RWPE2 (cell line): ENCODE results near the gene OPN1LW.
"Not testable (repeated sequence)": the region's sequence is repeated elsewhere in the genome, so short reads cannot be mapped to it uniquely, and the experiment has no call there.

Experiments used
- ATAC-seq: fragments of 200-7000 bp; cut with Tn5 transposase; 3 replicates; pipeline ENCODE4 v1.9.1; 2021; ENCODE audit warnings: low read depth
- DNase-seq: peaks from one replicate; pipeline ENCODE4 v3.0.0-alpha.2; 2020; ENCODE audit warnings: low spot score
- H3K27ac ChIP-seq: fragments of 450-650 bp; 2 replicates; pipeline ENCODE4 v1.5.1; 2017; ENCODE audit warnings: mild to moderate bottlenecking; ENCODE audit not compliant: poor library complexity, severe bottlenecking
- H3K27me3 ChIP-seq: fragments of 250-450 bp; sonication (Bioruptor Pico); 2 replicates; pipeline ENCODE4 v1.5.1; 2021; ENCODE audit warnings: mild to moderate bottlenecking, moderate library complexity; ENCODE audit not compliant: insufficient read depth, poor library complexity, severe bottlenecking
- H3K36me3 ChIP-seq: fragments of 250-450 bp; sonication (Bioruptor Pico); 2 replicates; pipeline ENCODE4 v1.5.1; 2020; ENCODE audit warnings: low read depth, mild to moderate bottlenecking, moderate library complexity
- H3K4me1 ChIP-seq: fragments of 250-450 bp; sonication (Bioruptor Pico); 2 replicates; pipeline ENCODE4 v1.5.1; 2021; ENCODE audit warnings: mild to moderate bottlenecking, moderate library complexity; ENCODE audit not compliant: insufficient read depth, poor library complexity, severe bottlenecking
- H3K4me3 ChIP-seq: fragments of 250-450 bp; sonication (Bioruptor Pico); 2 replicates; pipeline ENCODE4 v1.5.1; 2021; ENCODE audit warnings: mild to moderate bottlenecking, moderate library complexity; ENCODE audit not compliant: severe bottlenecking
- H3K9me3 ChIP-seq: fragments of 250-450 bp; sonication (Bioruptor Pico); 2 replicates; pipeline ENCODE4 v1.5.1; 2021; ENCODE audit warnings: mild to moderate bottlenecking, moderate library complexity; ENCODE audit not compliant: severe bottlenecking
- CTCF ChIP-seq: fragments of 450-650 bp; IDR thresholded peaks from one replicate; pipeline ENCODE4 v1.5.1; 2017; ENCODE audit warnings: mild to moderate bottlenecking, moderate library complexity; ENCODE audit not compliant: poor library complexity, severe bottlenecking

Gene OPN1LW

GRCh38 chrX:154144010-154144409, at the start of gene OPN1LW:
Gene OPN1LW, plus strand, starts transcription at chrX:154144243. Its CDS starts 41 bp downstream, at chrX:154144284.
- not testable (repeated sequence) for ATAC-seq, H3K27me3 ChIP-seq, H3K4me1 ChIP-seq, H3K4me3 ChIP-seq, H3K9me3 ChIP-seq, DNase-seq, H3K36me3 ChIP-seq, H3K27ac ChIP-seq

GRCh38 chrX:154094833-154095232, 49.2 kb upstream of the OPN1LW start:
- ATAC-seq (no peak), DNase-seq (no peak)
- Histone ChIP-seq H3K9me3 (no peaks in the 10 kb centered on the region), H3K36me3 (peaks cover 10% of the 10 kb centered on the region; the same call in 1 of the 2 replicates), H3K27ac (no peak overlapping the region), H3K27me3 (no peaks in the 10 kb centered on the region), H3K4me1 (peaks cover 6% of the 10 kb centered on the region), H3K4me3 (no peak overlapping the region)
- TF ChIP-seq CTCF, result no peak

- ATAC-seq (peak; percentile 8; the same call in 1 of the 3 replicates), DNase-seq (no peak)
- Histone ChIP-seq H3K27me3 (no peaks in the 10 kb centered on the region), H3K27ac (peak overlapping the region; percentile 58), H3K9me3 (no peaks in the 10 kb centered on the region), H3K4me1 (peaks cover 6% of the 10 kb centered on the region), H3K36me3 (0 out of 2 replicates have a peak, but pooled peaks cover under 1% of the 10 kb centered on the region), H3K4me3 (peak overlapping the region; percentile 81)
- no peak for TF ChIP-seq CTCF
Measured at GRCh38 chrX:154096140-154097002, 47.7 kb upstream of the OPN1LW start.

- H3K4me3 ChIP-seq, result peak overlapping the region; percentile 81
- H3K9me3 ChIP-seq, result no peaks in the 10 kb centered on the region
- H3K27ac ChIP-seq, result peak overlapping the region; percentile 58
- no peak for TF ChIP-seq CTCF
- peaks cover 6% of the 10 kb centered on the region for H3K4me1 ChIP-seq
- peak; percentile 40 for ATAC-seq
- no peak for DNase-seq
- H3K27me3 ChIP-seq, result no peaks in the 10 kb centered on the region
- H3K36me3 ChIP-seq, result no peaks in the 10 kb centered on the region
Measured at GRCh38 chrX:154097003-154097588, 46.9 kb upstream of the OPN1LW start.

GRCh38 chrX:154097589-154098541, 46.2 kb upstream of the OPN1LW start, which contains the start of gene MECP2:
Gene MECP2, minus strand, starts transcription at chrX:154097717.
- Histone ChIP-seq H3K36me3 (no peaks in the 10 kb centered on the region), H3K4me1 (peaks cover 6% of the 10 kb centered on the region), H3K27ac (peak within 1 kb of the TSS; percentile 58), H3K9me3 (no peaks in the 10 kb centered on the region), H3K4me3 (peak within 1 kb of the TSS; percentile 81), H3K27me3 (no peaks in the 10 kb centered on the region)
- DNase-seq, result peak; percentile 88
- TF ChIP-seq CTCF, result no peak
- peak; percentile 81 for ATAC-seq
